ENCODE results near the gene DNAI7.

Gene DNAI7

GRCh38 chr12:25197608-25198007 is 2.6 kb upstream of the DNAI7 start:
- no peak for TF ChIP-seq HDGF (IDR thresholded peaks at IDR 0.05; ENCODE audit: borderline replicate concordance)
- no peak for TF ChIP-seq L3MBTL2 (conservative IDR thresholded peaks at IDR 0.05)
- TF ChIP-seq, protein P1, sequence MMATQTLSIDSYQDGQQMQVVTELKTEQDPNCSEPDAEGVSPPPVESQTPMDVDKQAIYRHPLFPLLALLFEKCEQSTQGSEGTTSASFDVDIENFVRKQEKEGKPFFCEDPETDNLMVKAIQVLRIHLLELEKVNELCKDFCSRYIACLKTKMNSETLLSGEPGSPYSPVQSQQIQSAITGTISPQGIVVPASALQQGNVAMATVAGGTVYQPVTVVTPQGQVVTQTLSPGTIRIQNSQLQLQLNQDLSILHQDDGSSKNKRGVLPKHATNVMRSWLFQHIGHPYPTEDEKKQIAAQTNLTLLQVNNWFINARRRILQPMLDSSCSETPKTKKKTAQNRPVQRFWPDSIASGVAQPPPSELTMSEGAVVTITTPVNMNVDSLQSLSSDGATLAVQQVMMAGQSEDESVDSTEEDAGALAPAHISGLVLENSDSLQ (IDR thresholded peaks at IDR 0.05), result no peak
- TF ChIP-seq TARDBP (IDR thresholded peaks at IDR 0.05), result no peak
- no peak for TF ChIP-seq CTBP1 (IDR thresholded peaks at IDR 0.05; ENCODE audit: borderline replicate concordance)
- no peak for TF ChIP-seq ARNT (IDR thresholded peaks at IDR 0.05)
- no peak for TF ChIP-seq SP1 (IDR thresholded peaks at IDR 0.05)
- TF ChIP-seq FOXA1 (IDR thresholded peaks at IDR 0.05), result no peak
- TF ChIP-seq BHLHE40 (IDR thresholded peaks at IDR 0.05; ENCODE audit: borderline replicate concordance), result no peak
- no peak for TF ChIP-seq NFRKB (IDR thresholded peaks at IDR 0.05)
- no peak for TF ChIP-seq SUZ12 (IDR thresholded peaks at IDR 0.05)
- TF ChIP-seq FOXM1 (IDR thresholded peaks at IDR 0.05; ENCODE audit: borderline replicate concordance), result no peak
- TF ChIP-seq FOXK2 (IDR thresholded peaks at IDR 0.05), result no peak
- no peak for TF ChIP-seq ELF4 (IDR thresholded peaks at IDR 0.05)
- no peak for TF ChIP-seq ZNF384 (IDR thresholded peaks at IDR 0.05)
- no peak for TF ChIP-seq LEF1 (IDR thresholded peaks at IDR 0.05; ENCODE audit: borderline replicate concordance)
- DNase-seq (ENCODE audit: extremely low spot score), result no peak
- ChIA-PET CTCF (interaction anchor here (0.5 kb wide), 1 partner anchor 190 kb away, joined by 3 read pairs; no protein-coding TSS in a partner anchor), POLR2A (no interaction called here)

DNA sequence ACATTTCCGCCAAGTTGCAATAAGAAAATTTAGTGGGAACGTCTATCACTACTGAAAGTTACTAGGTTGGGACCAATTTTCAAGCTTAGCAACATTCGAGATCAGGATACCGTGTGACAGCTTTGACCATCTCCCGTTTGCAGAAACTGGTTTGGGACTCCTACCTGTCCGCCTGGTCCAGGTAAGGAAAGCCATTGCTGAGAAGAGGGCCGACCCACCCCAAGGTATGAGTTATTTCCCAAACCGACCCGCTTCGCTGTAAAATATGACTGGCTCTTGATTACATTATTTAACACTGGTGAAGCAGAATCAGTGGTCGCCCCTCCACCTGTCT is 271 bp downstream of the DNAI7 start:
- POLR2A ChIA-PET, result no interaction called here
- TF ChIP-seq SP1 (IDR thresholded peaks at IDR 0.05) (no peak), HDGF (IDR thresholded peaks at IDR 0.05; ENCODE audit: borderline replicate concordance) (no peak), L3MBTL2 (conservative IDR thresholded peaks at IDR 0.05) (no peak), ZNF384 (IDR thresholded peaks at IDR 0.05) (no peak), ELF4 (IDR thresholded peaks at IDR 0.05) (no peak), FOXK2 (IDR thresholded peaks at IDR 0.05) (no peak), SUZ12 (IDR thresholded peaks at IDR 0.05) (no peak), FOXM1 (IDR thresholded peaks at IDR 0.05; ENCODE audit: borderline replicate concordance) (no peak), LEF1 (IDR thresholded peaks at IDR 0.05; ENCODE audit: borderline replicate concordance) (no peak), CTBP1 (IDR thresholded peaks at IDR 0.05; ENCODE audit: borderline replicate concordance) (no peak), TARDBP (IDR thresholded peaks at IDR 0.05) (no peak), FOXA1 (IDR thresholded peaks at IDR 0.05) (no peak), BHLHE40 (IDR thresholded peaks at IDR 0.05; ENCODE audit: borderline replicate concordance) (no peak)
- TF ChIP-seq, protein P1 (IDR thresholded peaks at IDR 0.05), result no peak
- no peak for DNase-seq (ENCODE audit: extremely low spot score)
- CTCF ChIA-PET, result interaction anchor here (0.9 to 1.6 kb wide), 3 partner anchors 40 to 193 kb away, joined by 3 read pairs; no protein-coding TSS in a partner anchor

DNA sequence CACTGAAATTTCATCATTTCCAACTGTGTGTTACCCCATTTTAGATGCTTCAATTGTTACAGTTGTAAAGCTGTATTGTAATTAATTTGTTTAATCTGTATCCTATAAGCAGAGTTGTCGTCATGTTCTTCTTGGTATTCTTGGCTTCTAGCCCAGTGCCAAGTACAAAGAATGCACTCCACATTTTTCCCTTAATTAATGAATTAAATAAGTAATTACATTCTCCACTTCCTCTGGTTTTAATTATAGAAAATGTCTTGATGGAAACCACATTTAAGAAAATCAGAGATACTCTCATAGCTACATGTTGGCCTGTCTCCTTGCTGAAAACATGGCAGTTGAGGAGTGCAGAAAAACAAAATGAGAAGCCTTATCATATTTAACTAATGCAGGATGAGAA is 746 bp downstream of the DNAI7 start:
- CTCF ChIA-PET, result interaction anchor here (1.1 kb wide), 1 partner anchor 39 kb away, joined by 3 read pairs; no protein-coding TSS in a partner anchor
- DNase-seq (ENCODE audit: extremely low spot score), result no peak
- POLR2A ChIA-PET, result no interaction called here
- no peak for TF ChIP-seq SP1 (IDR thresholded peaks at IDR 0.05)
- no peak for TF ChIP-seq ZNF384 (IDR thresholded peaks at IDR 0.05)
- TF ChIP-seq LEF1 (IDR thresholded peaks at IDR 0.05; ENCODE audit: borderline replicate concordance), result no peak
- TF ChIP-seq, protein P1 (IDR thresholded peaks at IDR 0.05), result no peak
- TF ChIP-seq BHLHE40 (IDR thresholded peaks at IDR 0.05; ENCODE audit: borderline replicate concordance), result no peak
- no peak for TF ChIP-seq NFRKB (IDR thresholded peaks at IDR 0.05)
- TF ChIP-seq L3MBTL2 (conservative IDR thresholded peaks at IDR 0.05), result no peak
- TF ChIP-seq ELF4 (IDR thresholded peaks at IDR 0.05), result no peak
- no peak for TF ChIP-seq FOXA1 (IDR thresholded peaks at IDR 0.05)

GRCh38 chr12:25190793-25191192 is 4.2 kb downstream of the DNAI7 start:
- ChIA-PET POLR2A (no interaction called here), CTCF (no interaction called here)
- DNase-seq (ENCODE audit: extremely low spot score), result no peak
- no peak for TF ChIP-seq ELF4 (IDR thresholded peaks at IDR 0.05)
- TF ChIP-seq ZNF384 (IDR thresholded peaks at IDR 0.05), result no peak
- TF ChIP-seq CTBP1 (IDR thresholded peaks at IDR 0.05; ENCODE audit: borderline replicate concordance), result no peak
- TF ChIP-seq L3MBTL2 (conservative IDR thresholded peaks at IDR 0.05), result no peak
- TF ChIP-seq LEF1 (IDR thresholded peaks at IDR 0.05; ENCODE audit: borderline replicate concordance), result no peak
- TF ChIP-seq, protein P1 (IDR thresholded peaks at IDR 0.05), result no peak
- TF ChIP-seq SP1 (IDR thresholded peaks at IDR 0.05), result no peak
- TF ChIP-seq BHLHE40 (IDR thresholded peaks at IDR 0.05; ENCODE audit: borderline replicate concordance), result no peak
- no peak for TF ChIP-seq FOXK2 (IDR thresholded peaks at IDR 0.05)
- no peak for TF ChIP-seq FOXA1 (IDR thresholded peaks at IDR 0.05)
- TF ChIP-seq HDGF (IDR thresholded peaks at IDR 0.05; ENCODE audit: borderline replicate concordance), result no peak
- no peak for TF ChIP-seq NFRKB (IDR thresholded peaks at IDR 0.05)
- no peak for TF ChIP-seq ARNT (IDR thresholded peaks at IDR 0.05)
- no peak for TF ChIP-seq TARDBP (IDR thresholded peaks at IDR 0.05)
- no peak for TF ChIP-seq SUZ12 (IDR thresholded peaks at IDR 0.05)
- TF ChIP-seq FOXM1 (IDR thresholded peaks at IDR 0.05; ENCODE audit: borderline replicate concordance), result no peak

DNA sequence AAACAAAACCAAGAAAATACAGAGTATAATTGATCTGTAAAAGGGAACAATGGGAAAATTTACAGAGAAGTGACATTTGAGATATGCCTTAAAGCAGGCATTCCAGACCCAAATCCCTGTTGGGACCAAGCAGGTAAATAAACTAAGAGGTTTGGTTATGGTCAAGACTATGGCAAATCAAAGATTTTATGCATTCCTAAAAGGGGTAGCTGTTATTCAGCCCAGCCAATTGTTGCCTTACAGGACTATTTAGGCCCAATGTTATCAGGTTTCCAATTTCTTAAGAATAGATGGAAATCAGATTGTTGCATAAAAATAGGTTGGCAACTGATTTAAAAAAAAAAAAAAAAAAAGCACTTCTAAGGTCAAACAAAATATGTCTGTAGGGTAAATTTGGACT is 5.3 kb downstream of the DNAI7 start:
- DNase-seq (ENCODE audit: extremely low spot score), result no peak
- CTCF ChIA-PET, result no interaction called here
- TF ChIP-seq SUZ12 (IDR thresholded peaks at IDR 0.05) (no peak), SP1 (IDR thresholded peaks at IDR 0.05) (no peak), ZNF384 (IDR thresholded peaks at IDR 0.05) (no peak), FOXA1 (IDR thresholded peaks at IDR 0.05) (no peak), TARDBP (IDR thresholded peaks at IDR 0.05) (no peak), BHLHE40 (IDR thresholded peaks at IDR 0.05; ENCODE audit: borderline replicate concordance) (no peak)
- POLR2A ChIA-PET, result no interaction called here

GRCh38 chr12:25187781-25188180 is 7.2 kb downstream of the DNAI7 start:
- TF ChIP-seq ARNT (IDR thresholded peaks at IDR 0.05) (no peak), FOXM1 (IDR thresholded peaks at IDR 0.05; ENCODE audit: borderline replicate concordance) (no peak), TARDBP (IDR thresholded peaks at IDR 0.05) (no peak), SP1 (IDR thresholded peaks at IDR 0.05) (no peak), FOXA1 (IDR thresholded peaks at IDR 0.05) (no peak), NFRKB (IDR thresholded peaks at IDR 0.05) (no peak), SUZ12 (IDR thresholded peaks at IDR 0.05) (no peak), L3MBTL2 (conservative IDR thresholded peaks at IDR 0.05) (no peak), HDGF (IDR thresholded peaks at IDR 0.05; ENCODE audit: borderline replicate concordance) (no peak), CTBP1 (IDR thresholded peaks at IDR 0.05; ENCODE audit: borderline replicate concordance) (no peak), BHLHE40 (IDR thresholded peaks at IDR 0.05; ENCODE audit: borderline replicate concordance) (no peak), LEF1 (IDR thresholded peaks at IDR 0.05; ENCODE audit: borderline replicate concordance) (no peak), FOXK2 (IDR thresholded peaks at IDR 0.05) (no peak), ELF4 (IDR thresholded peaks at IDR 0.05) (no peak)
- TF ChIP-seq, protein P1 (IDR thresholded peaks at IDR 0.05), result no peak
- DNase-seq (ENCODE audit: extremely low spot score), result no peak
- CTCF ChIA-PET, result no interaction called here
- POLR2A ChIA-PET, result no interaction called here
